GM11168 (cell line): ENCODE results near the gene SH3TC1.

Source experiments
- in situ Hi-C: fragments of 300-500 bp; cut with MboI; formaldehyde crosslinking; loops from one replicate; pipeline ENCODE4 v1.12.0; 2022; ENCODE audit warnings: low sequenced_read_pairs; ENCODE audit not compliant: unreplicated experiment

Gene SH3TC1

DNA sequence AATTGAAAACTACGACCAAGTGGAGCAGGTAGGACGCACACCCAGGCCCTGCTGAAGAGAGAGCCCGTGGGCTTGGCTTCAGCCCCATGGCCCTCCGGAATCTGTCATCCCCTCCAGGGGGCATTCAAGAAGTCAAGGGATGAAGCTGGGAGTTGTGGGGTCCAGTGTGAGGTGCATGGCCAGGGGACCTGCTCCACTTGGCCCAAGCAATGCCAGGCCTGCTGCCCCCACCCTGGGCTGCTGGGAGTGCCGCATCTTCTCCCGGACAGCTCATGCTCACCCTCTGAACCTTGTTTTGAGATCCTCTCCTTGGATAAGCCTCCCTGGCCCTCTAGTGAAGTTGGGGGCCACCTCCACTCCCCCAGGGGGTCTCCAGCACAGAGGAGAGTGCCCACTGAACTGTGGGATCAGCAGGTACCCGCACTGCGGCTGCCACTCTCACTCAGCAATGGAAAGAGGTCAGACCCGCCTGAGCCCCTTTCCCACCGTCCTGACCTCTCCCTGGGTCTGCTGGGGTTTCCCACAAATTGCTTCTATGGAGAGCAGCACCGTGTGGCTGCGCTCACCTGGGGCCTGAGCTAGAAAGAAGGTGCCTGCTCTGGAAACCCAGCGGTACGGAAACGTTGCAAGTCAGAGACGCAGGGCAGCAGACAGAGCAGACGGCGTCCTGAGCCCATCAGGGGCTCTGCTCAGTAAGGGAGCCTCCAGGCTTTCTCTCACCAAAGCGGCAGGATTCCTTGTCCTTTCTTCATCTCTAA, 35.5 kb upstream of the SH3TC1 start:
- in situ Hi-C loops: no loop called here

DNA sequence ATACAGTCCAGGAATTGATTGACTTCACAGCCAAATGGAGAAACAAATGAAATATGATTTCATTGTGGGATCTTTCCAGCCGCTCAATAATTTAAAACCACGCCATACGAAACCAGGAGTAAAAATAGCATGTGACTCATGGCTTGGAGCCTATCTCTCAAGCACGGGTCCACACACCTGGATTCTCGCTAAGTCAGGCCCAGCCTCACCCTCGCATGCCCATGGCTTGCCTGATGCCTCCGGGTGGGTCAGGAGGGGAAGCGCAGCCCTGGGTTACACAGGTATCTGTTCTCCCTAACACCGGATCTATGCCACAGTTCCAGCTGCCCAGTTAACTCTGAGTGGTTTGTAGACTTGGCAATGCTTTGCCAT, 34.9 kb upstream of the SH3TC1 start:
- in situ Hi-C loops: no loop called here

DNA sequence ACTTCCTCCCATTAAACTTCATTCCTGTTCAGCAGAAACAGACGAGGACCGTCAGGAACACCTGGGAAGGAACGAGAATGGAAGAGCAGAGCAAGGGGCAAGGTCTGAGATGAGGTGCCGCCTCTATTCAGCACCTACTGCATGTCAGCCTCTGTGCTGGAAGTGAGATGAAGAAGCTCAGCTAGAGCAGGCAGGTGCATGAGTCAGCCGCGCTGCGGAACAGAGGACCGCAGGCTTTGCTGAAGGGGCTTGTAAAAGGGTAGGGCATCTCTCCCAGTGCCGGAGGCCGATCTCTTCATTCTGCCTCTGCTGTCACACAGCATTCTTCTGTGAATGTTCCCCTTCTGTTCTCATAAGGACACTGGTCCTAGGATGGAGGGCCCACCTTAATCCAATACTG, 34.4 kb upstream of the SH3TC1 start:
- in situ Hi-C loops: no loop called here

DNA sequence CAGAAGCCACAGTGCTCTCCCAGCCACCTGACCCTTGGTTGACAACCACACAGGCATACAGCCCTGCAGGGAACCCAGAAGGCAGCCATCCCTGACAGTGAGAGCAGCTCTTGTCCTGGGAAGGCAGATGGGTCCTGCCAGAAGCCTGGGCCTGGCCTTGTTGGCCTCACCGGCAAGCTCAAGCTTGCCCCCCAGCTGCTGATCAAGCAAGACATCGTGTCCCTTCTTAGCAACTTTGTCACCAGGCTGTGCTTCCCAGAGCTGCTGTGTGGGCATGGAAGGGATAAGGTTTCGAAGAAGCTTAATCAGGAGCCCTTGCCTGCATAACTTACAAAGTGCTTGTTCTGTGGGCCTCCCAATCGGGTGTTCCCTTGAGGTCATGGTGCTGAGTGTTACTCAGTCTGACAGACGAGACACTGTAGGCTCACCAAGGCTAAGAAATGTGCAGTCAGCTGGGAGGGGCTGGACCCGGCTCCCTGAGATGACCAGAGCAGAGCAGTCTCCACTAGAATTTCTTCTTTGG, 33.7 kb upstream of the SH3TC1 start:
- in situ Hi-C loops: no loop called here

DNA sequence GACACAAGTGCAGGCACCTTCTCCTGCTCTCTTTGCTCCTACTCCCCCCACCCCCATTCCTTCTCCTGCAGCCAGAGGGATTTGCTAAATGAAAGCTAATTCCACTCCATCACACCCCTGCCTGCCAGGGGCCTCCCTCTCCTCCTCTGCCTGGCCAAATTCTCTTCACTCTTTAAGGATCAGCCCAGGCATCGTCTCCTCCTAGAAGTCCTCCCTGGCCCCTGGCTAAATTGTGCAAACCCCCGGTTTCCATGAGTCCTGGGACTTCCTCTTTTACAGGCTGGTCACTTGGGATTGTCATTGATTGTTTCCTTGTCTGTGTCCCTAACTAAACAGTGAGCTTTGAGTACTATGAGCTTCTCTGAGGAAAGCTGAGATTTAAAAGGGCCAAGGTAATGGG, 31.8 kb upstream of the SH3TC1 start:
- in situ Hi-C loops: no loop called here

DNA sequence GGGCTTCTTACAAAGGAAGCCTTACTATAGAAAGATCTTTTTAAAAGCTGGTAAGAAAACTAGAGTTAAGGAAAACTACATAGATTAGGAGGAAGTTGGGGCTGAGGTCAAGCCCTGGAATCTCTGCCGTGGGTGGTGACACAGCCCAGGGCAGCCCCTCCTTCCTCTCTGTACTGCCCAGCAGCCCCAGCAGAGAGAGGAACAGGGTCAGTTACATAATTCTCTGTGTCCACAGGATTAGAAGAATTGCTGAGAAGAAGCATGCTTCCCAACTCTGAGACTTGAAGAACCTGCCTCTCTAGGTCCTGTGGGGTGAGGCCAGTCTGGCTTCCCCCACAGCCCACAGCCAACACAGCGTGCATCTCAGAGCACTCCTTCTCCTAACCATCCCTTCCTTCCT, 31.3 kb upstream of the SH3TC1 start:
- in situ Hi-C loops: no loop called here

DNA sequence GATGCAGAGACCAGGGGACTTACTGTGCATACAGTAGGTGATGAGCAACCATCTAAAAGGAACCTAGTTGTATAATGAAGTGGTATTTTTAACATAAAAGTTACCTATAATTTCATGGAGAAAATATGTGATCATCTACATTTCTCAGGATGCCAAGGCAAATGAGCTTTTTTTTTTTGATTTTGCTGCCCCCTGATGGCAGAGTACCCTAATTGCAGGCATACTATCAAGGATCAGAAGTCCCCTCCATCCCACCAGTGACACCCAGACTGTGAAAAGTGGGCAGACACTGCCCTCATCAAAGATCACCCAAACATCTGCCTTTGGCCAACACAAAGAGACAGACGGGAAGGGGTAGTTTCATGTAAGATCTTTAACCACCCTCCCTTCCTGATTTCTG, 30.9 kb upstream of the SH3TC1 start:
- in situ Hi-C loops: no loop called here

DNA sequence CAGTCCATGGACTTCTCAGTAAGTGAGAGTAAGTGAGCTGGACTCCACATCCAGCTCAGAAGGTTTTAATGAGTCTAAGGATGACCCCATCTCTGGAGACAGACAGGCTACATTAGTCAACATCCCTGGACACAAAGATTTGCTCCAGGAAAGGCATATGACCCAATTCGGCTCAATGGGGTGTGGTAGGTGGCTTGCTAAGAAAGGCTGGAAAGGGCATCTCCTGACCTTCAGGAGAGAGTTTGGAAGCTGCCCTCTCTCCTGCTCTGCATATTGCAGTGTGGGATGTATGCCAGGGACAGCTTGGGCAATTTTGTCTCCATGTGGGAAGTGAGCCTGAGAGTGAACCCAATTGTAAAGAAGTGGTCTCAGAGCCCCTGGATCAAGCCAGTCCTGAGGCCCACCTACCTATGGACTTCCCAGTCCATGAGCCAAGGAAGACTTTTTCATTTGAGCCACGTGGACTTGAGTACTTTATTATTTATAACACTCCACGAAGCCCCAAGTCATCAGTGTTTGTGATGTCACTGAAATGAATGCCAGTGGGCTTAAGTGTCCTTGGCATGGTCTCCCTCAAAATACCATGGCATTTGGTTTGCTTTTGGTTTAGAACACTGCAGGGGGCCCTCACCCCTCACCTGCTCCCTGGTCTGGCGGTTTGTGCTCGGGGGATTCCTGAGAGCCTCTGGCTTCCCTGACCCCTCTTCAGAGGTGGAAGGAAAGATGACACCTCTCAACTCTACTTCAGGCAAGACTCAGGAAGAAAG, 30.1 kb upstream of the SH3TC1 start:
- in situ Hi-C loops: no loop called here

DNA sequence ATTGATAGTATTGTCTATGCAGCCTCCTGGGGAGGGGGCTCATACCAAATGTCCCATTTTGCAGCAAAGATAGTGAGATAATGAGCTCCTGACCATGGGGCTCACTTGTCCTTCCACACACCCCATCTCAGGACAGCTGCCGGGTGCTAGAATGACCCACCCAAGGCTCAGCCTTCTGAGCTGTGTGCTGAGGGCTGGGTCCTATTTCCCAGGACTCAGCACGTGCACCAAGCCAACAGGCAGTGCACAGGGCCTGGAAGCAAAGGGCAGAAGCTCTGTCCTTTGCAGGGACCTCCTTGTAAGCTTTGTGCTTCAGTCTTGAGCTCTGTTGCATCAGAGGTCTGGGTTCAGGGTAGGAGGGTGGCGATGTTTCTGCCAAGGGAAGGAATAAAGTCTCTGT, 29.3 kb upstream of the SH3TC1 start:
- in situ Hi-C loops: no loop called here

DNA sequence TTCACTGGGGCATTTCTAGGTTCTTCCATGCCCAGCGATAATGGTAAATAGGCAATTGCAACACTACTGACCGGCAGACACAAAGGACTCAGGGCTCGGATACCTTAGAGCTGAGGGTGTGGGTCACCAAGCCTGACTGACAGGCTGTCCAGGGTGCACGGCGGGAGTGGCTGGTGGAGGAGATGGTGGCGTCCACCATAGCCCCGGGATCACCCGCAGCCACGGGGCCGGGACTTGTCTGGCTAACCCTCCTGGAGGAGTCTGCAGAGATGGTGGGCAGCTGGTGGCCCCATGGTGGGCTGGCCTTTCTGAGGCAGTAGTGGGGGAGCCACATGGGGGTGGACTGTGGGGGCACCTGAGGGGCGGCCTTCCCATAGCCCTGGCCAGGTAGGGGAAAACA, 28.7 kb upstream of the SH3TC1 start:
- in situ Hi-C loops: no loop called here

DNA sequence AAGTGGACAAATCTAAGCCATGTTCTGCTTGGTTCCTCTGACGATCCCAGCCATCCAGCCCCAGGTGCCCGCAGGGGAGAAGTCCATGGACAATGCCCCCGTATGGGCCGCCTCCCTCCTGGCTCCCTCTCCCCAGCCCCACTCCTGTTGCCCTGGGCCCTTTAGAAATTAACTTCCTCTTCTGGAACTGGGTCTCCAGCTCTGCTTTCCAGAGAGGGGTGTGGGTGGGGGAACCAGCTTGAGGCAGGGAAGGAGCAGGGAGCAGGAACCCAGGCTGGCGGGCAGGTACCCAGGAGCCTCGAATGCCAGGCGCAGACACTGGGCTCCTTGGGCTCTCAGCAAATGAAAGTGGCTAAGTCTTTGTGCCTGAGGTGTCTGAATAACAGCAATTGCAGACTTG, 27.8 kb upstream of the SH3TC1 start:
- in situ Hi-C loops: no loop called here

DNA sequence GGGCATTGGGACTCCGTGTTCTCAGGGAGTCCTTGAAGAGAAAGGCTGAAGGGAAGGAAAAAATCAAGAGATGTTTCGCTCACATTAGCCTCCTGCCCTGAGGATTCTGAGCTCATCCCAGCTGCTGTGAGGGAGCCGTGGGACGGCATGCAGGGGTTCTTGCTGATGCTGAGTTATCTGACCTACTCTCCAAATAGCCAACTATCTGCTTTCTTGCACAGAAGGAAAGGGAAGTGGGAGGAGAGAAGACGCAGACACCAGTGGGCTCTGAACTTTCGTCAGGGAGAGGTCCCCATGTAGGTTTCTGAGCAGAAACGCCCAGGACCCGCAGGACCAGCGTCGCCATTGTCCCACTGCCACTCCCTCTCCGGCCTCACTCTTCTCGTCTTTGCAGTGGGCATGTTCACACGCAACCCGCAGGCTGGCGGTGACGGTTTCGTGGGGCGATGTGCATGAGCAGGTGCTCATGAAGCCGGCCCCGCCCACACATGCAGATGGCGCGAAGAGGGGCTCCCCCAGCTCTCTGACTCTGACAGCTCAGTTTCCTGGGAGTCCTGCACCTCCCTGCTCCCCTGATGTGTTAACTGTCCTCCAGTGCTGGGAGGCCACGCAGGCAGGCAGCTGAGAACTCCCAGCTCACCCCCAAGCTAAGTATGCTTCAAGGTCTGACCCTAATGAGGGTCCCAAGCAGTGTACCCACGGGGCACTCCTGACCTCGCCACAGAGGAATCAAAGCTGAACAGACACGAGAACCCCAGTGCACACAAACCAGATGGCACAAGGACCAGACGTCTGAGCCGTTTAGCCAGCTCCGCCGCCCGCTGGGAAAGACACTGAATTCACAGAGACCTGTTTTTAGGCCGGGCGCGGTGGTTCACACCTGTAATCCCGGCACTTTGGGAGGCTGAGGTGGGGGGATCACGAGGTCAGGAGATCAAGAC, 26.8 kb upstream of the SH3TC1 start:
- in situ Hi-C loops: no loop called here

DNA sequence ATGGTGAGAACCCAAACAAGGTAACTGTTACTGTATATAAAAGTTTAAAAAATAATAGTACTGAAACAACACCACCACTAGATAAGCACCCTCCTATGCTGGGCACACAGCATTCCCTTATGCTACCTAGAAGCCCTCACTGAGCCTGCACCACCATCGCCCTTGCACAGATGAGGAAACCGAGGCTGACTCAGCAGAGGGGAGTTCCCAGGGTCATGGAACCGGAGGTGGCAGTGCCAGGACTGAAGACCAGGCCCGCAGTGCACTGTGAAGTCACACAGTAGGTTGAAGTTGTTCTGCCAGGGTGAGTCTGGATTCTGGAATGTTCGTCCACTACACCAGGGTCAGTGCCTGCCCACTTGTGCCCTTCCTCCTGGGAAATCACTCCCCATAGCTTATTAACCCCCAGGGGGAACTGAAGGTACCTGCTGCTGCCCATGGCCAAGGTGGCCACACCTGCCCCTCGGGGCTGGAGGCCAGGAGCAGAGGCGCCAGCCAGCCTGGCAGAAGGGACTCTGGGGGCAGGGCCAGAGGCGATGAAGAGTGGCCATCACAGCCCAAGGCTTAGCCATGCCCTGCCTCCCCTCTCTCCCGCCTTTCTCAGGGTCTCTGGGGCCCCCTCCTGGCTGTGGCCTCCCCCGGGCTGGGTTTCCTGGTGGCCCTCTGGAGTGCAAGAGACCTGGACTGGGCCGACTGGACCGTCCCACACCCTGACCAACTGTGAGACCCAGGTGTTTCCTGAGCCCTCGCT, 25.4 kb upstream of the SH3TC1 start:
- in situ Hi-C loops: no loop called here

DNA sequence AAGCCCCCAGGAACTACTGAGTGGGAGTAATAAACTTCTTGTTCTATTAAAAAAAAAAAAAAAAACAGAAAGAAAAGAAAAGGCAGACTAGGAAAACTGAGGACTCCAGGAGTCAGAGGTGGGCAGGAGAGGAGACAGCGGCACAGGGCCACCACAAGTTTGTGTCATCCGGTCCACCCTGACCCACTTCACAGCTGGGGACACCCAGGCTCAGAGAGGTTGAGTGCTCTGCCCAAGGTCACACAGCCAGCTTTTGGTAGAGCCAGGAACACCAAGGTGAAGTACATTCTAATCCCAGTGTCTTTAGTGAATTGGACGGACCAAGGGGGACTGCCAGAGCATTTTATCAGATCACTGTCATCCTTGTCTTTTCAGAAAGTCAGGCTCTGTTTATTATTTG, 24.1 kb upstream of the SH3TC1 start:
- in situ Hi-C loops: no loop called here

DNA sequence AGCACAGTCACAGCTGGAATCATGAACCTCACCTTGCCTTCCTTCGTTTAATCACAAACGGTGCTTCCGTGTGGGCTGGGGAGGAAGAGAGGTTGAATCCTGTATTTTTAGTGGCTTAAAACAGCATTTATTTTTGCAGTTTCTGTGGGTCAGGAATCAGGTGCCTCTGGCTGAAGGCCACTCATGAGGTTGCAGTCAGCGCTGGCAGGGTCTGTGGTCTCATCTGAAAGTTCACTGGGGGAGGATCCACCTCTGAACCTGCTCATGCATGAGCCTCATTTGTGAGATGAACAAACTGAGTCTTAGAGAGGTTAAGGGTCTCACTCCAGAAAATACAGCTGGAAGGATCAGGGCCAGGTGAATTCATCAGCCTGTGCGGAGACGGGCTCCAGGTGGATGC, 23.4 kb upstream of the SH3TC1 start:
- in situ Hi-C loops: no loop called here

DNA sequence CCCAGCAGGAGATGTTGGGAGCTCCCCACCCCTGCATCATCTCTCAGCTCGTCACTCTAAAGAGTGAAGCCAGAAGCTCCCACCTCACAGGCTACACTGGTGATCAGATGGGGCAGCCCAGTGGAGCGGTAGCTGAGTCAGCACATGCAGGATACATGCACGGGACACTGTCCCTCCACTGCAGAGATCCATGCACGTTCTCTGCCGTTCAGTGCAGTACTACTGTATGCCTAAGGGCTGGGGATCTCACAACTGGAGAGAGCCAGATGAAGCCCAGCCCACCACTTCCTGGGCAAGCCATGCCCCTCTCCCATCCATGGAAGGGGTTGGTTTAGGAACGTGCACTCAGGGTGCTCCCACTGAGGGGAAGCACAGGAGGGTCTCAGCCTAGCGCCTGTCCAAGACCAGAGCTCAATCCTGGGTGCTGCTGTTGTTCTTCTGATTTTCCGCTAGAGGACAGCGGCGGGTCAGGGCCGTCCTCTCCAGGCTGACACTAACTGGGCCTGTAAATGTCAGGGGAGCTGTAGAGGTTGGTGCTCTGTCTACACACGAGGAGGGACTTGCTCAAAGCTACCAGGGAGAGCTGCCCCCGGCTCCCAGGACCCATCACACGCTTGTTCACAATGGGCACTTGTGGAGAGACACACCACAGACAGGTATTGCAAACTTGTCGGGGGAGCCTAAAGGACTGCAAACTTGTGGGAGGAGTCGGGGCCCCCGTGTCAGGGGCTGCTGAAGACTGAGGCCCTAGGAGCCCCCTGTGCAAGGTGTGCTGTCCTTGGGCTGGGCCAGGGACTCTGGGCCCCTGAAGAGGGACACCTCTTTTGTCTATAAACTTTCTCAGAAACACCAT, 22.3 kb upstream of the SH3TC1 start:
- in situ Hi-C loops: no loop called here

DNA sequence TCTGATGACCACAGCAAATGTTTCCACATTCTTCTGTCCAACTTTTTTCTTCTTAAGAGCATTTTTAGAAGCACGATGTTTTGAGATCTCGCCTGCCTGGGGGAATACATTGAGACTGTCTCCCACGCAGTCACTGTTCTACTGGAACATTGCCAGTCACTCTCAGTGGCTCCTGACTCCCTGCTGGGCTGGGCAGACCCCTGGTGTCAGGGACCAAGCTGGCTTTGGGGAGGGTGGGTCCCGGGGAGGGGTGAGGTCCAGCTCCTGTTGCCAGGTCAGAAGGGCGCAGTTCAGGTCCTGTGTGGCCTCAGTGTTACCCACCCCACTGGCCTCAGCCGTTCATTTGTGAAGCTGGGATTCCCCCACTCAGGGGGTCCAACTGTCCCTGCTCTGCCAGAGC, 21.5 kb upstream of the SH3TC1 start:
- in situ Hi-C loops: no loop called here

DNA sequence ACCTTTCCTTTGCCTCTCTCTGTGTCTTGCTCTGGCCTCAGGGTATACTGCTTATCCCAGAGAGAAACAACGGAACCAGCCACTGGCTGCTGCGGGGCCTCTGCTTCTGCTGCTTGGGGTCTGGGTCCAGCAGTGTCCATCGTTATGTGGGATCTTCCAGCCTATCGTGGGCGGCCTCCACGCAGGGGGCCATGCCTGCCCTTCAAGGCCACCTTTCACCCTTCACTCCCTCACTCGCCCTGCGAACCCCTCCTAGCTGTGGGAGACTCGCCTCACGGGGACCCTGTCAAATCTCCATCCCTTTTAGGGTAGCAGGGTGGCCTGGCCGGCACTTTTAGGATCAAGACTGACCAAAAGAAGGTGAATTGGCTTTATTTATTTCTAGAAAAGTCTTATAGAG, 21.1 kb upstream of the SH3TC1 start:
- in situ Hi-C loops: no loop called here

DNA sequence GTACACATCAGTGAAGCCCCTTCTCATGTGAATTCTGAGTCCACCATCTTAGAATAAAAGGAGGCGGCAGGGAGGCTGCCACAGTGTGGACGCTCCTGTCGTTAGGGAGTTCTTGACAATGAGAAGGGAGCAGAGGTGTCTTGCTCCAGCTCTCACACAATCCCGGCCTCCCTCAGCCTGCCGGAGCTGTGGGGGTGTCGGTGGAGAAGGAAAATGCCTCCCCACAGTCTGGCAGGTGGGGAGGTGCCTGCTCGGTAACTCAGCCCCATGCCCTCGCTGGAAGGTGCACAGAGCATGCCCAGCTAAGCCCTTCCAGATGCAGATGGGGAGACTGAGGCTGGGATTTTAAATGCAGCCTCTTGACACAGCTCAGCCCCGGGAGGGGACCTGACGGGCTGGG, 20.0 kb upstream of the SH3TC1 start:
- in situ Hi-C loops: no loop called here
